ENCODE measurements around the gene PTP4A2.

PTP4A2 gene

GRCh38 chr1:31984419-31985347 is 46.5 kb upstream of the PTP4A2 start:
- peak overlapping the region; percentile 66 for H2AFZ ChIP-seq (ENCODE audit: low read depth, low read length)
- DNase-seq (peak; percentile 62), ATAC-seq (ENCODE audit: insufficient read depth, low read depth) (peak; percentile 77)
- peak overlapping the region; percentile 4; the same call in 1 of the 2 replicates for H3K9ac ChIP-seq (ENCODE audit: low read depth, low read length)
- no peak overlapping the region for H3K4me2 ChIP-seq (ENCODE audit: insufficient read depth, low read length)
- peak overlapping the region; percentile 61 for H3K27ac ChIP-seq (ENCODE audit: low read length)
- TF ChIP-seq EZH2 (IDR thresholded peaks at IDR 0.05; ENCODE audit: borderline replicate concordance, low read depth, low read length, severe bottlenecking) (no peak), CTCF (IDR thresholded peaks at IDR 0.05; ENCODE audit: borderline replicate concordance, extremely low read depth, low read length, poor library complexity, severe bottlenecking) (no peak)
- no peaks in the 10 kb centered on the region for H3K9me3 ChIP-seq (ENCODE audit: insufficient read depth, low read length, severe bottlenecking)
- no peaks in the 10 kb centered on the region for H3K79me2 ChIP-seq (ENCODE audit: insufficient read depth, low read length)
- H3K4me3 ChIP-seq (ENCODE audit: low read depth in 1 of 2, low read length in 2 of 2): no peak overlapping the region
- no peaks in the 10 kb centered on the region for H4K20me1 ChIP-seq (ENCODE audit: insufficient read depth, low read length)
- no peaks in the 10 kb centered on the region for H3K36me3 ChIP-seq (ENCODE audit: insufficient read depth, low read length)
- no peaks in the 10 kb centered on the region for H3K27me3 ChIP-seq (ENCODE audit: insufficient read depth, low read length, poor library complexity)
- H3K4me1 ChIP-seq (ENCODE audit: insufficient read depth, low read length): peaks cover 38% of the 10 kb centered on the region

- H3K4me3 ChIP-seq (ENCODE audit: low read depth in 1 of 2, low read length in 2 of 2): no peak overlapping the region
- ATAC-seq (ENCODE audit: insufficient read depth, low read depth) (peak; percentile 89), DNase-seq (peak; percentile 82)
- no peaks in the 10 kb centered on the region for H3K9me3 ChIP-seq (ENCODE audit: insufficient read depth, low read length, severe bottlenecking)
- H4K20me1 ChIP-seq (ENCODE audit: insufficient read depth, low read length): no peaks in the 10 kb centered on the region
- H3K9ac ChIP-seq (ENCODE audit: low read depth, low read length): no peak overlapping the region
- H3K27ac ChIP-seq (ENCODE audit: low read length): peak overlapping the region; percentile 13; the same call in 1 of the 2 replicates
- H3K4me1 ChIP-seq (ENCODE audit: insufficient read depth, low read length): peaks cover 38% of the 10 kb centered on the region
- H3K36me3 ChIP-seq (ENCODE audit: insufficient read depth, low read length): no peaks in the 10 kb centered on the region
- H3K79me2 ChIP-seq (ENCODE audit: insufficient read depth, low read length): no peaks in the 10 kb centered on the region
- no peaks in the 10 kb centered on the region for H3K27me3 ChIP-seq (ENCODE audit: insufficient read depth, low read length, poor library complexity)
- no peak overlapping the region for H2AFZ ChIP-seq (ENCODE audit: low read depth, low read length)
- TF ChIP-seq CTCF (IDR thresholded peaks at IDR 0.05; ENCODE audit: borderline replicate concordance, extremely low read depth, low read length, poor library complexity, severe bottlenecking): no peak
- no peak for TF ChIP-seq EZH2 (IDR thresholded peaks at IDR 0.05; ENCODE audit: borderline replicate concordance, low read depth, low read length, severe bottlenecking)
- H3K4me2 ChIP-seq (ENCODE audit: insufficient read depth, low read length): no peak overlapping the region
These were observed 43.8 kb upstream of the PTP4A2 start for GRCh38 chr1:31981972-31982371.

- Histone ChIP-seq H3K9ac (ENCODE audit: low read depth, low read length) (no peak overlapping the region), H3K27ac (ENCODE audit: low read length) (0 out of 2 replicates have a peak overlapping the region, but pooled peaks have one; percentile 13), H3K36me3 (ENCODE audit: insufficient read depth, low read length) (no peaks in the 10 kb centered on the region), H4K20me1 (ENCODE audit: insufficient read depth, low read length) (no peaks in the 10 kb centered on the region), H2AFZ (ENCODE audit: low read depth, low read length) (no peak overlapping the region), H3K4me2 (ENCODE audit: insufficient read depth, low read length) (no peak overlapping the region), H3K4me3 (ENCODE audit: low read depth in 1 of 2, low read length in 2 of 2) (no peak overlapping the region), H3K27me3 (ENCODE audit: insufficient read depth, low read length, poor library complexity) (no peaks in the 10 kb centered on the region), H3K79me2 (ENCODE audit: insufficient read depth, low read length) (no peaks in the 10 kb centered on the region), H3K9me3 (ENCODE audit: insufficient read depth, low read length, severe bottlenecking) (no peaks in the 10 kb centered on the region), H3K4me1 (ENCODE audit: insufficient read depth, low read length) (peaks cover 38% of the 10 kb centered on the region)
- no peak for TF ChIP-seq EZH2 (IDR thresholded peaks at IDR 0.05; ENCODE audit: borderline replicate concordance, low read depth, low read length, severe bottlenecking)
- no peak for TF ChIP-seq CTCF (IDR thresholded peaks at IDR 0.05; ENCODE audit: borderline replicate concordance, extremely low read depth, low read length, poor library complexity, severe bottlenecking)
- ATAC-seq (ENCODE audit: insufficient read depth, low read depth) (no peak), DNase-seq (no peak)
These were observed 43.3 kb upstream of the PTP4A2 start for GRCh38 chr1:31981456-31981839.

All from DND-41 (cell line).